GM06990 (cell line): Measurements from ENCODE around the gene PCBP3.

Experiments
- DNase-seq: peaks from one replicate; pipeline ENCODE4 v3.0.0-alpha.2; 2011; ENCODE audit not compliant: insufficient read length; ENCODE audit errors: extremely low read depth
- H3K27me3 ChIP-seq: replicated peaks from 2 replicates; pipeline ENCODE4 v1.6.0; 2011; ENCODE audit warnings: low read length; ENCODE audit not compliant: control insufficient read depth, insufficient read depth
- H3K36me3 ChIP-seq: 2 replicates; pipeline ENCODE4 v1.5.1; 2011; ENCODE audit warnings: low read length; ENCODE audit not compliant: control insufficient read depth, insufficient read depth
- H3K4me3 ChIP-seq: replicated peaks from 2 replicates; pipeline ENCODE4 v1.5.1; 2011; ENCODE audit warnings: low read depth, mild to moderate bottlenecking, control low read depth, low read length
- CTCF ChIP-seq: IDR thresholded peaks from 2 replicates; pipeline ENCODE4 v1.5.1; 2011; ENCODE audit warnings: low read length, control low read depth, mild to moderate bottlenecking, inconsistent platforms; ENCODE audit not compliant: insufficient read depth, poor library complexity, severe bottlenecking

Gene PCBP3

DNA sequence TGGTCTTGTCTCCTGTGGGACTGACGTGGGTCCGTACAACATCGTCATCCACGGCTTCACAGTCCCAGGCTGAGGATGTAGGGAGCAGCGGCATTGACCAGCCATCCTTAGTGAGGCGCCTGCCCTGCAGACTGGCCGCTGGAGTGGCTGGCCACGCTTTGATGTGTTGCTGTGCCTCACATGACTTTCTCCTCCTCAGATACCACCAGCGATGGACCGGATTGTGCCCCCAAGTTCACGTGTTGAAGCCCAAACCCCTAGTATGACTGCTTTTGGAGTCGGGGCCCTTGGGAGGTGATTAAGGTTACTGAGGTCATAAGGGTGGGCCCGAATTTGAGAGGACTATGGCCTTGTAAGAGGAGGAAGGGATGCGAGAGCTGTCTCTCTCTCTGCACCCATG lies 122.5 kb downstream of the PCBP3 start:
- H3K4me3 ChIP-seq, result no peak overlapping the region
- DNase-seq, result no peak
- no peaks in the 10 kb centered on the region for H3K27me3 ChIP-seq
- no peak for TF ChIP-seq CTCF
- H3K36me3 ChIP-seq, result no peaks in the 10 kb centered on the region

DNA sequence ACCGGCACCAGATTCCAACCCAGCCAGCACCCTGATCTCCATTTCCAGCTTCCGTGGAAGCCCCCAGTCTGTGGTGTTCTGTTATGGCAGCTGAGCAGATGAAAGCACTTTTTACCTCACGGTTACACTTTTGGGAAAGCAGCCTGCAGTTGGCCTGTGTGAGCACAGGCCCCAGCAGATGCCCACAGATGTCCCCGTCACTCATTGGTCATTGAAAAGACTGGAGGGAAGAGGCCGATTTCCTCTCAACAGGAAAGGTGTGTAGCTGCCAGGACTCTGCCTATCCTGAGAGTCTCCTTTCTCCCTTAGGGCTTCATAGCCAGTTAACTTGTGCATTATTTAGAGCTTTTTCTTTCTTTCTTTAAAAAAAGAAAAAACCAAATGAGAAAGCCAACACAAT lies 123.0 kb downstream of the PCBP3 start:
- DNase-seq, result no peak
- H3K27me3 ChIP-seq, result no peaks in the 10 kb centered on the region
- no peaks in the 10 kb centered on the region for H3K36me3 ChIP-seq
- no peak for TF ChIP-seq CTCF
- H3K4me3 ChIP-seq, result no peak overlapping the region

DNA sequence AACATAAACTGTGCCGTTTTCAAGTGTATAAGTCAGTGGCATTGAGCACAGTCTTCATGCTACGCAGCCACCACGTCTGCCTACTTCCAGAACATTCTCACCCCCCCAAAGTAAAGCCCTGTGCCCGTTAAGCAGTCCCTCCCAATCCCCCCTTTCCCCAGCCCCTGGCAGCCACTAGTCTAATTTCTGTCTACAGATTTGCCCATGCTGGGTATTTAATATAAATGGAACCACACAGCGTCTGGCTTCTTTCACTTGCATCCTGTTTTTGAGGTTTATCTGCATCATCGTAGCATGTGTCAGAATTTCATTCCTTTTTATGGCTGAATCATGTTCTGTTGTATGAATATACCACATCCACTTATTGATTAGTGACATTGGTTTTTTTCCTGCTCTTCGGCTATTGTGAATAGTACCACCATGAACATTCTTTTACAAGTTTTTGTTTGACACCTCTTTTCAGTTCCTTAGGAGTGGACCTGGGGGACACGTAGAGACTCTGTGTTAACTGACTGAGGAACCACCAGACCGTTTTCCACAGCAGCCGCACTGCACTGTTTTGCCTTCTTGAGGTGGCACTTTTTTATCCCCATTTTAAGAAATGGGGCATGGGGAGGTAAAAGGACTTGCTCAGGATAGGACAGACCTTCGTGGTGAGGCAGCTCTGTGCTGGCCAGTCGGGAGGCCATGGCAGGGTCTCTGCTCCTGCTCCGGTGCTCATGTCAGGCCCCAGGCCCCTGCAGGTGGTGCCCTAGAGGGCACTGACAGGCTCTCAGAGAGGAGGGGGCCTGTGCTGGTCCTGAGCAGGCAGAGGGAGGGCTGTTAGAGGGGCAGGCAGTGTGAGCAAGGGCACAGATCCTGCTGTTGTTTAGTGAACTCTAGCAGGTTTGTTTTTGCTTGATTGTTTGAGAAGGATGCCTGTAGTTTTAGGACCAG lies 123.8 kb downstream of the PCBP3 start:
- TF ChIP-seq CTCF, result no peak
- no peaks in the 10 kb centered on the region for H3K36me3 ChIP-seq
- no peak for DNase-seq
- H3K27me3 ChIP-seq, result no peaks in the 10 kb centered on the region
- no peak overlapping the region for H3K4me3 ChIP-seq

DNA sequence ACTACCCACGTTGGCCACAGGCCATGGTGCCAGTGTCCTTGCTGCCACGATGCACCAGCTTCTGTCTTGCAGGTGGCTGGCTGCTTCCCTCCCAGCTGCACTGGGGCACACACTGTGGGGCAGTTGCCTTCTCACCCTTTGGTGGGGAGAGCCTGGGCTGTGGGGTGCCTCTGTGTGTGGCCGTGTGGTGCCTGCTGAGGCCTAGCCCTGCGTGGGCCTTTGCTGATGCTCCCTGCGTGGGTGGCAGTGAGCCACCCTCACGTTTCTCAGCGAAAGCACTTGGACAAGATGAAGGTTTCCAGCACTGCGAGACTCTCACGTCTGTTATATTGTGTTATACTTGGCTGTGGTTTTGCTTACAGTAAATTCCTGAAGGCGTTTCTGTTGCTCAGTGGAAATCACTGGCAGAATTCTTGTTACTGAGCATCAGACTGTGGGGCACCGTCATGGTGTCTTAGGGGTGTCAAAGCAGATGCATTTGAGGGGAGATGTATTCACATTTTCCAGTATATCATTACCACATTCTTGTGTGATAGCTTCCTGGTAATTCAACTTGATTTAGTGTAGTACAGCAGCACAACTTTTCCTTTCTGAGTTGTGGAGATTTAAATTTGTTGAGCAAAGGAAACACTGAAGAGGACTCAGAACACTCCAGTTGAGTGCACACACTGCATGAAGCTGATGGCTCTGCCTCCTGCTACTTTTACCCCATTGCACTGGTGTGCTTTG lies 124.7 kb downstream of the PCBP3 start:
- Histone ChIP-seq H3K36me3 (no peaks in the 10 kb centered on the region), H3K27me3 (no peaks in the 10 kb centered on the region), H3K4me3 (no peak overlapping the region)
- DNase-seq, result no peak
- no peak for TF ChIP-seq CTCF

DNA sequence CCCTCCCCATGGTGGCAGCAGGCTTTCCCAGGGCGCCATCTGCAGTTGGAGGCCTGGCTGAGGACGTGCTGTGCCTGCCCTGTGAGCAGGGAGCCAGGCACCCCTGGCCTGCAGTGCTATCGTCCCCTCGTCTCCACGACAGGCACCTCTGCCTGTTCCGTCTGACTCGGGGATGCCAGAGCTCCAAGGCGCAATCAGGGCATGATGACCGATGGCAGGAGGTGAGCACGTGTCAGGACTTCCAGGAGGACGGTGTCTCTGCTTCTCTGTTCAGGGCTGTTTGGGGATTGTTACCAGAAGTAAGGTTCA lies 125.2 kb downstream of the PCBP3 start:
- DNase-seq, result no peak
- Histone ChIP-seq H3K36me3 (no peaks in the 10 kb centered on the region), H3K4me3 (no peak overlapping the region), H3K27me3 (no peaks in the 10 kb centered on the region)
- TF ChIP-seq CTCF, result peak; percentile 30
